Measurements from ENCODE around the gene LCA5L. TPM values are rescaled to one million over a fixed set of nuclear protein-coding genes. Genes with fewer than 3 reads are reported as not detected.

LCA5L gene
- total and polyA plus RNA-seq, 2 donors (not counting 1 experiment from before 2014, with no cell fraction given) = 0.62 TPM; not detected in 1

DNA sequence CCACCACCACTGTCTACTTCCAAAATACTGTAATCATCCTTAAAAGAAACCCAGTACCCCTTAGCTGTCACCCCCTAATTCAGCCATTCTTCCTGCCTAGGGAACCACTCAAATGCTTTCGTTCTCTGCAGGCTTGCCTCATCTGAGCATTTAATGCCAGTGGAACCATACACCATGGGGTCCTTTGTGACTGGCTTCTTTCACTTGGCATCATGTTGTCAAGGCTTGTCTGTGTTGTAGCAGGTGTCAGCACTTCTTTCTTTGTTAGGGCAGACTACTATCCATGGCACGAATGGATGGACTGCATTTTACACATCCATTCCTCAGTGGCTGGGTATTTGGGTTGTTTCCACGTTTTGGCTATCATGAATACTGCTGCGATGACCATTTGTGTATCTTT, 34.7 kb upstream of the LCA5L start:
- H2AFZ ChIP-seq (ENCODE audit: insufficient read depth, low read depth, low read length, poor library complexity, severe bottlenecking) = no peak overlapping the region
- Mint-ChIP-seq H3K27ac (no peak overlapping the region), H3K4me1 (no peaks in the 10 kb centered on the region), H3K9me3 (ENCODE audit: insufficient read depth) (no peaks in the 10 kb centered on the region), H3K4me3 (no peak overlapping the region), H3K27me3 (peaks cover 6% of the 10 kb centered on the region)
- ChIA-PET CTCF (no interaction called here), POLR2A (no interaction called here)
- intact Hi-C loops (cut with micrococcal nuclease) = no loop called here
- H3K27ac ChIP-seq (ENCODE audit: low read length in 2 of 2) = no peak overlapping the region
- no peaks in the 10 kb centered on the region for H4K20me1 ChIP-seq (ENCODE audit: control insufficient read depth, insufficient read depth, low read length, poor library complexity, severe bottlenecking)
- no peaks in the 10 kb centered on the region for H3K4me1 ChIP-seq (ENCODE audit: control insufficient read depth in 2 of 2, insufficient read depth in 2 of 2, low read length in 2 of 2)
- H3K4me2 ChIP-seq (replicated peaks; ENCODE audit: low read depth, low read length, poor library complexity, severe bottlenecking) = no peak overlapping the region
- WGBS (ENCODE audit: insufficient coverage) = 90% methylated on average over 1 of the region's 4 CpGs
- no peak overlapping the region for H3K9ac ChIP-seq (ENCODE audit: low read length)
- no peaks in the 10 kb centered on the region for H3K36me3 ChIP-seq (replicated peaks in 1 of 2; ENCODE audit: control extremely low read depth in 1 of 2, control insufficient read depth in 1 of 2, extremely low read depth in 1 of 2, insufficient read depth in 2 of 2, low read length in 1 of 2)
- H3K79me2 ChIP-seq (ENCODE audit: control insufficient read depth, insufficient read depth, low read length) = no peaks in the 10 kb centered on the region
- no peaks in the 10 kb centered on the region for H3K27me3 ChIP-seq (replicated peaks in 1 of 4; ENCODE audit: control extremely low read depth in 1 of 4, control insufficient read depth in 3 of 4, insufficient read depth in 4 of 4, low read length in 3 of 4)
- TF ChIP-seq, protein P1, sequence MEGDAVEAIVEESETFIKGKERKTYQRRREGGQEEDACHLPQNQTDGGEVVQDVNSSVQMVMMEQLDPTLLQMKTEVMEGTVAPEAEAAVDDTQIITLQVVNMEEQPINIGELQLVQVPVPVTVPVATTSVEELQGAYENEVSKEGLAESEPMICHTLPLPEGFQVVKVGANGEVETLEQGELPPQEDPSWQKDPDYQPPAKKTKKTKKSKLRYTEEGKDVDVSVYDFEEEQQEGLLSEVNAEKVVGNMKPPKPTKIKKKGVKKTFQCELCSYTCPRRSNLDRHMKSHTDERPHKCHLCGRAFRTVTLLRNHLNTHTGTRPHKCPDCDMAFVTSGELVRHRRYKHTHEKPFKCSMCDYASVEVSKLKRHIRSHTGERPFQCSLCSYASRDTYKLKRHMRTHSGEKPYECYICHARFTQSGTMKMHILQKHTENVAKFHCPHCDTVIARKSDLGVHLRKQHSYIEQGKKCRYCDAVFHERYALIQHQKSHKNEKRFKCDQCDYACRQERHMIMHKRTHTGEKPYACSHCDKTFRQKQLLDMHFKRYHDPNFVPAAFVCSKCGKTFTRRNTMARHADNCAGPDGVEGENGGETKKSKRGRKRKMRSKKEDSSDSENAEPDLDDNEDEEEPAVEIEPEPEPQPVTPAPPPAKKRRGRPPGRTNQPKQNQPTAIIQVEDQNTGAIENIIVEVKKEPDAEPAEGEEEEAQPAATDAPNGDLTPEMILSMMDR (IDR thresholded peaks at IDR 0.05) = no peak
- TF ChIP-seq EZH2 (IDR thresholded peaks at IDR 0.05; ENCODE audit: borderline replicate concordance, insufficient read depth, low read depth, low read length, poor library complexity, severe bottlenecking) = no peak
- no peak for DNase-seq
- H3K9me3 ChIP-seq (ENCODE audit: control extremely low read depth in 1 of 3, control insufficient read depth in 2 of 3, insufficient read depth in 1 of 3, low read length in 2 of 3) = no peaks in the 10 kb centered on the region
- ATAC-seq (ENCODE audit: low read depth) = no peak
- H3K4me3 ChIP-seq (ENCODE audit: control extremely low read depth in 1 of 5, extremely low read depth in 1 of 5, insufficient read depth in 1 of 5, low read depth in 2 of 5, low read length in 4 of 5) = no peak overlapping the region

- WGBS (ENCODE audit: insufficient coverage) = no CpG with 5 or more reads among the region's 2 CpGs
- no peak overlapping the region for H3K4me3 ChIP-seq (ENCODE audit: control extremely low read depth in 1 of 5, extremely low read depth in 1 of 5, insufficient read depth in 1 of 5, low read depth in 2 of 5, low read length in 4 of 5)
- no peaks in the 10 kb centered on the region for H3K9me3 Mint-ChIP-seq (ENCODE audit: insufficient read depth)
- ATAC-seq (ENCODE audit: low read depth) (no peak), DNase-seq (no peak)
- H2AFZ ChIP-seq (ENCODE audit: insufficient read depth, low read depth, low read length, poor library complexity, severe bottlenecking) = no peak overlapping the region
- no peaks in the 10 kb centered on the region for H3K79me2 ChIP-seq (ENCODE audit: control insufficient read depth, insufficient read depth, low read length)
- ChIA-PET CTCF (no interaction called here), POLR2A (no interaction called here)
- no peaks in the 10 kb centered on the region for H3K27me3 ChIP-seq (replicated peaks in 1 of 4; ENCODE audit: control extremely low read depth in 1 of 4, control insufficient read depth in 3 of 4, insufficient read depth in 4 of 4, low read length in 3 of 4)
- H4K20me1 ChIP-seq (ENCODE audit: control insufficient read depth, insufficient read depth, low read length, poor library complexity, severe bottlenecking) = no peaks in the 10 kb centered on the region
- intact Hi-C loops (cut with micrococcal nuclease) = no loop called here
- no peaks in the 10 kb centered on the region for H3K4me1 Mint-ChIP-seq
- no peak overlapping the region for H3K9ac ChIP-seq (ENCODE audit: low read length)
- no peaks in the 10 kb centered on the region for H3K36me3 ChIP-seq (replicated peaks in 1 of 2; ENCODE audit: control extremely low read depth in 1 of 2, control insufficient read depth in 1 of 2, extremely low read depth in 1 of 2, insufficient read depth in 2 of 2, low read length in 1 of 2)
- no peaks in the 10 kb centered on the region for H3K9me3 ChIP-seq (ENCODE audit: control extremely low read depth in 1 of 3, control insufficient read depth in 2 of 3, insufficient read depth in 1 of 3, low read length in 2 of 3)
- TF ChIP-seq, protein P1 (IDR thresholded peaks at IDR 0.05) = no peak
- no peak for TF ChIP-seq EZH2 (IDR thresholded peaks at IDR 0.05; ENCODE audit: borderline replicate concordance, insufficient read depth, low read depth, low read length, poor library complexity, severe bottlenecking)
- no peak overlapping the region for H3K27ac ChIP-seq (ENCODE audit: low read length in 2 of 2)
- H3K27me3 Mint-ChIP-seq = peaks cover 6% of the 10 kb centered on the region
- no peak overlapping the region for H3K4me2 ChIP-seq (replicated peaks; ENCODE audit: low read depth, low read length, poor library complexity, severe bottlenecking)
- no peaks in the 10 kb centered on the region for H3K4me1 ChIP-seq (ENCODE audit: control insufficient read depth in 2 of 2, insufficient read depth in 2 of 2, low read length in 2 of 2)
- no peak overlapping the region for H3K27ac Mint-ChIP-seq
- no peak overlapping the region for H3K4me3 Mint-ChIP-seq
Observed at GRCh38 chr21:39479814-39480182, 34.2 kb upstream of the LCA5L start.

All from B cell (primary cell).